ENCODE results near the gene PLXDC2.
A peak's percentile ranks its signal among the peaks of the same experiment; 100 is the strongest.

- TF ChIP-seq, protein P1, sequence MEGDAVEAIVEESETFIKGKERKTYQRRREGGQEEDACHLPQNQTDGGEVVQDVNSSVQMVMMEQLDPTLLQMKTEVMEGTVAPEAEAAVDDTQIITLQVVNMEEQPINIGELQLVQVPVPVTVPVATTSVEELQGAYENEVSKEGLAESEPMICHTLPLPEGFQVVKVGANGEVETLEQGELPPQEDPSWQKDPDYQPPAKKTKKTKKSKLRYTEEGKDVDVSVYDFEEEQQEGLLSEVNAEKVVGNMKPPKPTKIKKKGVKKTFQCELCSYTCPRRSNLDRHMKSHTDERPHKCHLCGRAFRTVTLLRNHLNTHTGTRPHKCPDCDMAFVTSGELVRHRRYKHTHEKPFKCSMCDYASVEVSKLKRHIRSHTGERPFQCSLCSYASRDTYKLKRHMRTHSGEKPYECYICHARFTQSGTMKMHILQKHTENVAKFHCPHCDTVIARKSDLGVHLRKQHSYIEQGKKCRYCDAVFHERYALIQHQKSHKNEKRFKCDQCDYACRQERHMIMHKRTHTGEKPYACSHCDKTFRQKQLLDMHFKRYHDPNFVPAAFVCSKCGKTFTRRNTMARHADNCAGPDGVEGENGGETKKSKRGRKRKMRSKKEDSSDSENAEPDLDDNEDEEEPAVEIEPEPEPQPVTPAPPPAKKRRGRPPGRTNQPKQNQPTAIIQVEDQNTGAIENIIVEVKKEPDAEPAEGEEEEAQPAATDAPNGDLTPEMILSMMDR (conservative IDR thresholded peaks at IDR 0.05 in 1 of 2, IDR thresholded peaks at IDR 0.05 in 1 of 2; ENCODE audit: extremely low read depth in 1 of 2, insufficient read depth in 1 of 2, low read depth in 1 of 2, low read length in 2 of 2), result peak; percentile 89 to 99
- TF ChIP-seq EZH2 (IDR thresholded peaks at IDR 0.05; ENCODE audit: borderline replicate concordance, low read length), result no peak
Observed at GRCh38 chr10:19788075-19788686, 28.1 kb upstream of the PLXDC2 start.

Data from mammary epithelial cell (primary cell).